Measurements from ENCODE around the gene GOPC.

GOPC gene

DNA sequence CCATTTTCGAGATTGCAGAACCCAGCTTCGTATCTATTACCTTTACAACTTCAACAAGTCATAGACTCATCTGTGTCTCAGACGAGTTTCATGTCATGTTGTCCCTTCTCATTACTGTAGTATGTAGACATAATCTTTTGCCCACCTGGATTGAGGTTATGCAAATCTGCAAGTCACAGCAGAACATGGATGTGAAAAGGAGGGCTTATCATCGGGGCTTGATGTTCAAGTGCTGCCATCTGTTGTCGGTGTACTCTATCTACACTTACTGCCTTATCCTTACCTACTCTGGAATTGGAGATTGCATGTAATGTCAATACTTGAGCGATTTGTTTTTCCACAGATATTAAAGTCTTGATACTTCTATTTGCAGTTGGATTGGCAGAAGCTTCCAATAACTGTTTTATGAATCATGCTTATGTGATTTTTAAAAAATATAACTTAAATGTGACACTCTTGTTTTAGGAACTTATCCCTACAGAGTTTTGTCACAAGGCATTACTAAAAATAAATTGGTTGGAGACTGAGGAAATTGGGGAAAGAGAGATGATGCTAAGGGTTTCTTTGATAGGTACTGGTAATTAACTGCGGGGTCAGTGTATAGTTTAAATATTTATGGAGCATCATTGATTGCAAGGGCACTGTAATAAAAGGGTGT lies 3.0 kb upstream of the GOPC start:
- DNase-seq (peak; percentile 33), ATAC-seq (peak; percentile 25)
- Mint-ChIP-seq H3K9me3 (no peaks in the 10 kb centered on the region), H3K4me3 (no peak overlapping the region), H3K27me3 (peaks cover 8% of the 10 kb centered on the region), H3K4me1 (peaks cover 27% of the 10 kb centered on the region), H3K27ac (no peak overlapping the region), H3K36me3 (ENCODE audit: low read depth) (peaks cover 2% of the 10 kb centered on the region)

DNA sequence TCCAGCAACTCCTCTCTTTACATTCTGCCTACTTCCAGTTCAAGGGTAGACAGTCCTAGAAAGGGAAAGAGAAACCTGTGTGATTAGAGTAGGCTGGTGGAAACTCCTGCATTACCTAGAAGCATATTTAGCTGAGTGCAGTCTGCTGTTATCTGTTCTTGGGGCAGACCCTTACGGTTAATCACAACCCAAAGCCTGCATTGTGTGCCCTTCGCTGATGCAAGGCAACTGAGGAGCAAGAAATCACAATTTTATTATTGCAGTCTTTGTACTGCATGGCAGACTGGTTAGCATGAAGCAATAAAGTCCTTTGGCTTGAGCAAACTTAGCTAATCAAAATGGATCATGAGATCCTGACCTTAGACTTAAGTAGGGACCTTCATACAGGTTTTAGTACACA lies 1.5 kb upstream of the GOPC start:
- no peak overlapping the region for H3K27ac Mint-ChIP-seq
- H3K27me3 Mint-ChIP-seq: peaks cover 6% of the 10 kb centered on the region
- H3K4me1 Mint-ChIP-seq: peaks cover 40% of the 10 kb centered on the region
- H3K9me3 Mint-ChIP-seq: no peaks in the 10 kb centered on the region
- no peak overlapping the region for H3K4me3 Mint-ChIP-seq
- H3K36me3 Mint-ChIP-seq (ENCODE audit: low read depth): peaks cover 13% of the 10 kb centered on the region
- DNase-seq (no peak), ATAC-seq (no peak)

- Mint-ChIP-seq H3K27ac (peak overlapping the region; percentile 97), H3K4me1 (peaks cover 46% of the 10 kb centered on the region), H3K36me3 (ENCODE audit: low read depth) (peaks cover 19% of the 10 kb centered on the region), H3K4me3 (peak overlapping the region; percentile 98), H3K9me3 (no peaks in the 10 kb centered on the region), H3K27me3 (peaks cover 3% of the 10 kb centered on the region)
- ATAC-seq (no peak), DNase-seq (no peak)
Observed at GRCh38 chr6:117602899-117603588, 733 bp upstream of the GOPC start.

DNA sequence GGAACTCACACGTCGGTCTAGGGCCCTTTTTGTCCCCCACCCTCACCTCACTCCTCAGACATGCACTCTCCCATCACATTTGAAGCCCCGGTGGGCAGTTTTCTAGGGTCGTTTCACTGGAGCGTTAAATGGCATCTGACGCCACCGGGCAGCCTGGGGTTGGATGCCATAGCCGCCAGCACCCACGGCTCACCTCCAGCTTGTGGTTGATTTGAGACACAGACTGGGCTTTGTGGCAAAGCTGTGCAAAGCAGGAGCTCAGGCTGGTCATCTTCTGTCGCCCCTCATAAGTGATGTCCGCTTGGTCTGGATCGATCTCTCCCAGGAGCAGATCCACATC lies 530 bp downstream of the GOPC start:
- peak overlapping the region; percentile 97 for H3K27ac Mint-ChIP-seq

DNA sequence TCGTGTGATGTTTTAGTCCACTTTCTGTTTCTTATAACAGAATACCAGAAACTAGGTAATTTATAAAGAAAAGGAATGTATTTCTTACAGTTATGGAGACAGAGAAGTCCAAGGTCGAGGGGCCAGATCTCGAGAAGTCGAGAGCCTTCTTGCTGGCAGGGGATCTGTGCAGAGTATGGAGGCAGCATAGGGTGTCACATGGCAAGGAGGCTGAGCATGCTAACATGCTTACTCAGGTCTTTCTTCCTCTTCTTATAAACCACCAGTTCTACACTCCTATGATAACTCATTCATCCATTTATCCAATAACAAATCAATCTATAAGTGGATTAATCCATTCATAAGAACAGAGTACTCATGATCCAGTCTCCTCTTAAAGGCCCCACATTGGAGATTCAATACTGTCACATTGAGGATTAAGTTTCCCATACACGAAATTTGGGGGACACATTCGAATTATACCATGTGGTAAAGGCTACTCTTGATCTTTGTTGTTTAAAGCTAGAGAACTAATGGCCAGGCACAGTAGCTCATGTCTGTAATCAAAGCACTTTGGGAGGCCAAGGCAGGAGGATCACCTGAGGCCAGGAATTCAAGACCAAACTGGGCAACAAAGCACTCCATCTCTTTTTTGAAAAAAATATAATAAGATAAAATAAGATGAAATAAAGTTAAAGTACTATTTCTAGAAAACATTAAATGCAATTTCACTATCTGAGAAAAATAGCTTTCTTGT lies 2.1 kb downstream of the GOPC start:
- Mint-ChIP-seq H3K36me3 (ENCODE audit: low read depth) (peaks cover 44% of the 10 kb centered on the region), H3K4me3 (peak overlapping the region; percentile 98), H3K9me3 (peaks cover 15% of the 10 kb centered on the region), H3K4me1 (peaks cover 57% of the 10 kb centered on the region), H3K27me3 (no peaks in the 10 kb centered on the region), H3K27ac (no peak overlapping the region)
- ATAC-seq (no peak), DNase-seq (no peak)

More for the DNA sequence above, 530 bp downstream of the GOPC start:
- Mint-ChIP-seq H3K4me3 (peak overlapping the region; percentile 98), H3K36me3 (ENCODE audit: low read depth) (peaks cover 31% of the 10 kb centered on the region), H3K9me3 (peaks cover 5% of the 10 kb centered on the region), H3K4me1 (peaks cover 50% of the 10 kb centered on the region), H3K27me3 (no peaks in the 10 kb centered on the region)
- DNase-seq (peak; percentile 31), ATAC-seq (peak; percentile 3)

- ATAC-seq (no peak), DNase-seq (no peak)
- no peak overlapping the region for H3K27ac Mint-ChIP-seq
- H3K4me3 Mint-ChIP-seq: no peak overlapping the region
- H3K4me1 Mint-ChIP-seq: peaks cover 43% of the 10 kb centered on the region
- H3K27me3 Mint-ChIP-seq: no peaks in the 10 kb centered on the region
- H3K36me3 Mint-ChIP-seq (ENCODE audit: low read depth): peaks cover 44% of the 10 kb centered on the region
- peaks cover 15% of the 10 kb centered on the region for H3K9me3 Mint-ChIP-seq
Observed at GRCh38 chr6:117597755-117598154, 4.6 kb downstream of the GOPC start.

DNA sequence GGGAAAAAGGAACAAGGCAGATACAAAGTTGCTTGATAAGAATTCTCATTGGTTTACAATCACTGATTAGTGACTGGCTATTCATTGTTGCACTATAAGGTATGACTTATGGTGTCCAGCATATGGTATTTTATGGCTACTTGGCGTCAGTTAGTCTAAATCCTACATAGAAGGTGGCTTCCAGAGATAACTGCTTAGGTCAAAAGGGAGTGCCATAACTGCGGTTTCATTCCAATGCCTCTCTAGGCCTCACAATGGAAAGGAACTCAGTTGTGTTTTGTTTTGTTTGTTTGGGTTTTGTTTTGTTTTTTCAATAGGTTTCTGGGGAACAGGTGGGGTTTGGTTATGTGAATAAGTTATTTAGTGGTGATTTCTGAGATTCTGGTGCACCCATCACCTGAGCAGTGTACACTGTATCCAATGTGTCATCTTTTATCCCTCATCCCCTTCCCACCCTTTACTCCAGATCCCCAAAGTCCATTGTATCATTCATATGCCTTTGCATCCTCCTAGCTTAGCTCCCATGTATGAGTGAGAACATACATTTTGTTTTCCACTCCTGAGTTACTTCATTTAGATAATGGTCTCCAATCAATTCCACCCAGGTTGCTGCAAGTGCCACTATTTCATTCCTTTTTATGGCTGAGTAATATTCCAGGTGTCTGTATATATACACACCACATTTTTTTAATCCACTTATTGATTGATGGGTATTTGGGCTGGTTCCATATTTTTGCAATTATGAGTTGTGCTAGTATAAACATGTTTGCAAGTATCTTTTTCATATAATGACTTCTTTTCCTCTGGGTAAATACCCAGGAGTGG lies 7.0 kb downstream of the GOPC start:
- DNase-seq (no peak), ATAC-seq (no peak)
- H3K4me3 Mint-ChIP-seq: no peak overlapping the region
- H3K36me3 Mint-ChIP-seq (ENCODE audit: low read depth): peaks cover 50% of the 10 kb centered on the region
- no peak overlapping the region for H3K27ac Mint-ChIP-seq
- H3K9me3 Mint-ChIP-seq: peaks cover 15% of the 10 kb centered on the region
- peaks cover 35% of the 10 kb centered on the region for H3K4me1 Mint-ChIP-seq
- no peaks in the 10 kb centered on the region for H3K27me3 Mint-ChIP-seq

- no peak overlapping the region for H3K27ac Mint-ChIP-seq
- peaks cover 17% of the 10 kb centered on the region for H3K4me1 Mint-ChIP-seq
- ATAC-seq (no peak), DNase-seq (no peak)
- no peak overlapping the region for H3K4me3 Mint-ChIP-seq
- H3K27me3 Mint-ChIP-seq: no peaks in the 10 kb centered on the region
- H3K36me3 Mint-ChIP-seq (ENCODE audit: low read depth): peaks cover 46% of the 10 kb centered on the region
- H3K9me3 Mint-ChIP-seq: peaks cover 15% of the 10 kb centered on the region
Observed at GRCh38 chr6:117592983-117593759, 9.1 kb downstream of the GOPC start.

GRCh38 chr6:117591405-117591804 lies 10.9 kb downstream of the GOPC start:
- Mint-ChIP-seq H3K4me3 (no peak overlapping the region), H3K4me1 (peaks cover 19% of the 10 kb centered on the region), H3K9me3 (peaks cover 10% of the 10 kb centered on the region), H3K27me3 (no peaks in the 10 kb centered on the region), H3K27ac (no peak overlapping the region), H3K36me3 (ENCODE audit: low read depth) (peaks cover 36% of the 10 kb centered on the region)
- DNase-seq (no peak), ATAC-seq (no peak)

- Mint-ChIP-seq H3K4me3 (no peak overlapping the region), H3K9me3 (peaks cover 1% of the 10 kb centered on the region), H3K27ac (no peak overlapping the region), H3K27me3 (no peaks in the 10 kb centered on the region), H3K4me1 (peaks cover 13% of the 10 kb centered on the region), H3K36me3 (ENCODE audit: low read depth) (peaks cover 27% of the 10 kb centered on the region)
- no peak for DNase-seq
- ATAC-seq: no peak
Observed at GRCh38 chr6:117590447-117590846, 11.9 kb downstream of the GOPC start.

GRCh38 chr6:117585647-117586046 lies 16.7 kb downstream of the GOPC start:
- Mint-ChIP-seq H3K27me3 (no peaks in the 10 kb centered on the region), H3K27ac (no peak overlapping the region), H3K9me3 (no peaks in the 10 kb centered on the region), H3K4me1 (peaks cover 18% of the 10 kb centered on the region), H3K4me3 (no peak overlapping the region), H3K36me3 (ENCODE audit: low read depth) (peaks cover 34% of the 10 kb centered on the region)
- DNase-seq (no peak), ATAC-seq (no peak)

GRCh38 chr6:117574198-117574597 lies 28.1 kb downstream of the GOPC start:
- Mint-ChIP-seq H3K4me3 (no peak overlapping the region), H3K4me1 (no peaks in the 10 kb centered on the region), H3K36me3 (ENCODE audit: low read depth) (peaks cover 18% of the 10 kb centered on the region), H3K9me3 (no peaks in the 10 kb centered on the region), H3K27ac (no peak overlapping the region), H3K27me3 (no peaks in the 10 kb centered on the region)
- ATAC-seq (no peak), DNase-seq (no peak)

DNA sequence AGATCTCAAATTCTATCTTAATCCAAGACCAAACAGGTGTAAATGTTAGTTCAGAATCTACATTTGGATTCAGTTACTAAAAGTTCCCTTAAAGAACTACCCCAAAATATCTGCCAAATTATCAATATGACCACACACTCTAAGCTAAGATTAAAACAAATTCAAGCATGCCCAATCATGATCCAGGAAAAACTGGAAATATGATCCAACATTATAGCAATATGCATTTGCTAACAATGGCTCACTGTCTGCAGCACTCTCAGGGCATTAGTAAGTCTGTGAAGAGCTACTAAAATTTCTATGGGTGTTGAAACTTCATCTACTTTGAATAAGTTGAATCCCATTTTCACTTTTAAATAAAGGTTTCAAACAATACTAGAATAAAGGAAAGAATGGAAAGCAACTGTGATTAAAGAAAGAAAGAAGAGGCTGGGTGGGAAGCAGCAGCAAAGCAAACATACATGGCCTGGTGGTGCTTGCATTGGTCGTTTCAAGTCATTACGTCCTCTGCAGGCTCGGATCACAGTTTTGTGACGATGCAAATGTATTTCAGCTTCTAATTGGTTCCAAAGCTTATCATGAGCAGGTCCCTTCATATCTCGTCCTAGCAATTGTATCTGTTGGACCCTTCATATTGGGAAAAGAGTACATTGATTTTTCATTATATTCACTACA lies 29.2 kb downstream of the GOPC start:
- no peaks in the 10 kb centered on the region for H3K9me3 Mint-ChIP-seq
- no peak overlapping the region for H3K4me3 Mint-ChIP-seq
- no peaks in the 10 kb centered on the region for H3K4me1 Mint-ChIP-seq
- H3K27ac Mint-ChIP-seq: no peak overlapping the region
- ATAC-seq (no peak), DNase-seq (no peak)
- no peaks in the 10 kb centered on the region for H3K27me3 Mint-ChIP-seq
- peaks cover 15% of the 10 kb centered on the region for H3K36me3 Mint-ChIP-seq (ENCODE audit: low read depth)

Measured in activated naive CD8-positive, alpha-beta T cell treated with anti-CD3 and anti-CD28 coated beads, Interleukin-2, amount 50 U/mL, for 24 hours (primary cell).